ENCODE data around the gene RFXANK.

- TF ChIP-seq CTCF (conservative IDR thresholded peaks at IDR 0.05; ENCODE audit: low read length) (no peak), EZH2phosphoT487 (IDR thresholded peaks at IDR 0.05; ENCODE audit: borderline replicate concordance) (no peak)
Observed at GRCh38 chr19:19232261-19232721, 40.2 kb downstream of the RFXANK start.

All from Loucy (cell line).